NCI-H1436 treated with DMSO at 0.1 percent for 48 hours (cell line): ENCODE measurements around the gene SLC6A11.

ENCODE experiments used
- DNase-seq: peaks from one replicate; lab custom pipeline; 2025; lab: John Stamatoyannopoulos, UW

SLC6A11 gene

GRCh38 chr3:10981031-10981430, 165.0 kb downstream of the SLC6A11 start:
- no peak for DNase-seq

- DNase-seq: no peak
Observed at GRCh38 chr3:10981961-10982360, 165.9 kb downstream of the SLC6A11 start.

GRCh38 chr3:10982782-10983181, 166.8 kb downstream of the SLC6A11 start:
- DNase-seq: no peak

GRCh38 chr3:10983219-10983916, 167.3 kb downstream of the SLC6A11 start:
- DNase-seq: no peak

GRCh38 chr3:10984371-10984896, 168.4 kb downstream of the SLC6A11 start:
- no peak for DNase-seq

- no peak for DNase-seq
Observed at GRCh38 chr3:10985181-10985580, 169.2 kb downstream of the SLC6A11 start.

- no peak for DNase-seq
Observed at GRCh38 chr3:10986592-10986991, 170.6 kb downstream of the SLC6A11 start.

- no peak for DNase-seq
Observed at GRCh38 chr3:10988001-10988665, 172.1 kb downstream of the SLC6A11 start.

- DNase-seq: no peak
Observed at GRCh38 chr3:10988991-10989484, 173.0 kb downstream of the SLC6A11 start.
